Neural crest cell (in vitro differentiated cells): ENCODE measurements around the gene GSTA4. TPM values are rescaled to one million over a fixed set of nuclear protein-coding genes. Genes with fewer than 3 reads are reported as not detected.
"Not testable (repeated sequence)": the region's sequence is repeated elsewhere in the genome, so short reads cannot be mapped to it uniquely, and the experiment has no call there.

Source experiments
- DNase-seq: peaks from one replicate; pipeline ENCODE4 v3.0.0; 2021; ENCODE audit warnings: low read depth, mixed read lengths, low spot score
- H3K27ac Mint-ChIP-seq: one replicate; pipeline ENCODE4 v1.8.0; 2021; ENCODE audit warnings: mild to moderate bottlenecking, mixed read lengths; ENCODE audit not compliant: unreplicated experiment
- H3K27me3 Mint-ChIP-seq: 2 replicates; pipeline ENCODE4 v1.8.0; 2021; ENCODE audit warnings: low read depth, mild to moderate bottlenecking, mixed read lengths
- H3K36me3 Mint-ChIP-seq: 2 replicates; pipeline ENCODE4 v1.8.0; 2021; ENCODE audit warnings: low read depth, mild to moderate bottlenecking, mixed read lengths
- H3K4me1 Mint-ChIP-seq: 2 replicates; pipeline ENCODE4 v1.8.0; 2021; ENCODE audit warnings: mixed read lengths
- H3K4me3 Mint-ChIP-seq: one replicate; pipeline ENCODE4 v1.8.0; 2021; ENCODE audit warnings: mild to moderate bottlenecking, mixed read lengths
- H3K9me3 Mint-ChIP-seq: 2 replicates; pipeline ENCODE4 v1.8.0; 2021; ENCODE audit warnings: mixed read lengths
- CTCF ChIP-seq: fragments of 200-600 bp; sonication (generic); conservative IDR thresholded peaks from 2 replicates; pipeline ENCODE4 v1.5.0; 2021; ENCODE audit warnings: antibody characterized with exemption, mild to moderate bottlenecking
- long read RNA-seq: library from polyadenylated mRNA; unstranded; transcript quantifications from one replicate; pipeline ENCODE4 v2.0.0, GENCODE V29; 2020
- total RNA-seq: library from RNA; stranded (reverse); gene quantifications from 2 replicates; pipeline ENCODE4 v1.2.1, GENCODE V29; 2021

The GSTA4 gene
- 69.1 and 70.7 TPM in 2 replicates for total RNA-seq
- long read RNA-seq, transcript GSTA4-203 (7 exons, 1,334 nt), result major isoform, 184 of 223 reads
- long read RNA-seq, partial matches to known transcripts, result 8 of 223 reads
- long read RNA-seq, other reads (novel, unspliced or antisense), result 28 of 223 reads

- TF ChIP-seq CTCF, result peak; percentile 76
- peaks cover 13% of the 10 kb centered on the region for H3K27me3 Mint-ChIP-seq
Measured at GRCh38 chr6:52995089-52995912, at the start of gene GSTA4. Gene GSTA4, minus strand, starts transcription at chr6:52995284. Its CDS starts 1,041 bp downstream, at chr6:52994243.

GRCh38 chr6:53044572-53044971 lies 49.5 kb upstream of the GSTA4 start:
- no peak for TF ChIP-seq CTCF
- Mint-ChIP-seq H3K4me3 (no peak overlapping the region), H3K9me3 (no peaks in the 10 kb centered on the region)

More at GRCh38 chr6:52995089-52995912, at the start of gene GSTA4:
- peak; percentile 94 for DNase-seq
- H3K4me1 Mint-ChIP-seq, result peaks cover 40% of the 10 kb centered on the region
- peaks cover 13% of the 10 kb centered on the region for H3K36me3 Mint-ChIP-seq
- not testable (repeated sequence) for H3K9me3 Mint-ChIP-seq
- peak within 1 kb of the TSS; percentile 98 for H3K4me3 Mint-ChIP-seq
- H3K27ac Mint-ChIP-seq, result peak within 1 kb of the TSS; percentile 99

GRCh38 chr6:53044071-53044470 lies 49.0 kb upstream of the GSTA4 start:
- TF ChIP-seq CTCF, result no peak
- no peak overlapping the region for H3K4me3 Mint-ChIP-seq
- H3K4me1 Mint-ChIP-seq, result peaks cover 31% of the 10 kb centered on the region
- H3K36me3 Mint-ChIP-seq, result peaks cover 24% of the 10 kb centered on the region
- no peaks in the 10 kb centered on the region for H3K9me3 Mint-ChIP-seq
- H3K27ac Mint-ChIP-seq, result no peak overlapping the region
- no peak for DNase-seq
- no peaks in the 10 kb centered on the region for H3K27me3 Mint-ChIP-seq

More at GRCh38 chr6:53044572-53044971, 49.5 kb upstream of the GSTA4 start:
- Mint-ChIP-seq H3K27ac (no peak overlapping the region), H3K36me3 (peaks cover 23% of the 10 kb centered on the region), H3K27me3 (no peaks in the 10 kb centered on the region), H3K4me1 (peaks cover 36% of the 10 kb centered on the region)
- DNase-seq, result no peak

- H3K27me3 Mint-ChIP-seq, result no peaks in the 10 kb centered on the region
- H3K27ac Mint-ChIP-seq, result peak overlapping the region; percentile 57
- H3K9me3 Mint-ChIP-seq, result no peaks in the 10 kb centered on the region
- H3K36me3 Mint-ChIP-seq, result peaks cover 26% of the 10 kb centered on the region
- TF ChIP-seq CTCF, result no peak
- DNase-seq, result no peak
- H3K4me1 Mint-ChIP-seq, result peaks cover 26% of the 10 kb centered on the region
- H3K4me3 Mint-ChIP-seq, result no peak overlapping the region
Measured at GRCh38 chr6:53043581-53043980, 48.5 kb upstream of the GSTA4 start.

GRCh38 chr6:53042112-53042511 lies 47.0 kb upstream of the GSTA4 start:
- no peaks in the 10 kb centered on the region for H3K27me3 Mint-ChIP-seq
- peaks cover 29% of the 10 kb centered on the region for H3K4me1 Mint-ChIP-seq
- peaks cover 25% of the 10 kb centered on the region for H3K36me3 Mint-ChIP-seq
- H3K9me3 Mint-ChIP-seq, result no peaks in the 10 kb centered on the region
- no peak overlapping the region for H3K27ac Mint-ChIP-seq
- DNase-seq, result no peak
- TF ChIP-seq CTCF, result no peak
- H3K4me3 Mint-ChIP-seq, result no peak overlapping the region
